Neural cell (in vitro differentiated cells): ENCODE data around the gene UBASH3B. TPM values are rescaled to one million over a fixed set of nuclear protein-coding genes. Genes with fewer than 3 reads are reported as not detected.

Source experiments
- H2AFZ ChIP-seq: fragments of 200-600, 300-800 bp; sonication (generic), shearing (Covaris generic); 2 replicates; pipeline ENCODE4 v1.6.0; 2014; ENCODE audit warnings: low read depth, mild to moderate bottlenecking, antibody characterized with exemption, low read length, moderate library complexity
- H3F3A ChIP-seq: fragments of 200-600 bp; shearing (Covaris generic); 2 replicates; pipeline ENCODE4 v1.6.1; 2016; ENCODE audit warnings: mild to moderate bottlenecking, moderate library complexity, mixed read lengths, antibody characterized with exemption, low read length; ENCODE audit not compliant: insufficient read depth, poor library complexity, severe bottlenecking
- H3K27ac ChIP-seq: fragments of 200-600, 300-800 bp; sonication (generic), shearing (Covaris generic); 2 replicates; pipeline ENCODE4 v1.5.1; 2014; ENCODE audit warnings: mild to moderate bottlenecking, low read length, moderate library complexity
- H3K27me3 ChIP-seq: fragments of 300-800, 200-600 bp; sonication (generic), shearing (Covaris generic); 2 replicates; pipeline ENCODE4 v1.6.0; 2014; ENCODE audit warnings: mild to moderate bottlenecking, low read depth, low read length, moderate library complexity; ENCODE audit not compliant: insufficient read depth
- H3K36me3 ChIP-seq: fragments of 300-800, 200-600 bp; sonication (generic), shearing (Covaris generic); 2 replicates; pipeline ENCODE4 v1.5.1; 2014; ENCODE audit warnings: mild to moderate bottlenecking, antibody characterized with exemption, low read length, moderate library complexity; ENCODE audit not compliant: insufficient read depth
- H3K4me2 ChIP-seq: fragments of 300-800, 200-600 bp; sonication (generic), shearing (Covaris generic); 2 replicates; pipeline ENCODE4 v1.6.0; 2014; ENCODE audit warnings: mild to moderate bottlenecking, low read length
- H3K4me3 ChIP-seq: fragments of 300-800, 200-600 bp; sonication (generic), shearing (Covaris generic); 2 replicates; pipeline ENCODE4 v1.5.1; 2014; ENCODE audit warnings: mild to moderate bottlenecking, low read length, moderate library complexity
- H3K79me2 ChIP-seq: fragments of 200-600 bp; shearing (Covaris generic); replicated peaks from 2 replicates; pipeline ENCODE4 v1.6.0; 2014; ENCODE audit warnings: mild to moderate bottlenecking, low read length, moderate library complexity; ENCODE audit not compliant: insufficient read depth
- H3K9ac ChIP-seq: fragments of 300-800, 200-600 bp; sonication (generic), shearing (Covaris generic); 2 replicates; pipeline ENCODE4 v1.6.1; 2016; ENCODE audit warnings: mild to moderate bottlenecking, low read length, mixed read lengths
- H3K9me2 ChIP-seq: fragments of 200-600 bp; shearing (Covaris generic); 2 replicates; pipeline ENCODE4 v1.6.1; 2016; ENCODE audit warnings: mild to moderate bottlenecking, low read length, mixed read lengths; ENCODE audit not compliant: insufficient read depth
- H3K9me3 ChIP-seq: fragments of 200-600, 300-800 bp; sonication (generic), shearing (Covaris generic); 2 replicates; pipeline ENCODE4 v1.6.1; 2016; ENCODE audit warnings: mild to moderate bottlenecking, mixed run types, low read length, moderate library complexity, mixed read lengths
- H4K20me1 ChIP-seq: fragments of 200-600 bp; shearing (Covaris generic); 2 replicates; pipeline ENCODE4 v1.6.1; 2016; ENCODE audit warnings: mild to moderate bottlenecking, mixed run types; ENCODE audit not compliant: insufficient read depth
- CTCF ChIP-seq: fragments of 450-650 bp; IDR thresholded peaks from 2 replicates; pipeline ENCODE4 v1.5.1; 2014; ENCODE audit warnings: antibody characterized with exemption, mild to moderate bottlenecking, moderate library complexity; ENCODE audit not compliant: poor library complexity, severe bottlenecking
- EP300 ChIP-seq: fragments of 450-650 bp; conservative IDR thresholded peaks from 2 replicates; pipeline ENCODE4 v1.6.1; 2014; ENCODE audit warnings: antibody characterized with exemption, mild to moderate bottlenecking, moderate library complexity; ENCODE audit not compliant: poor library complexity, severe bottlenecking
- EZH2 ChIP-seq: fragments of 200-600, 300-800 bp; shearing (Covaris generic), sonication (generic); IDR thresholded peaks from 2 replicates; pipeline ENCODE4 v1.6.1; 2014; ENCODE audit warnings: antibody characterized with exemption, low read length, borderline replicate concordance, mild to moderate bottlenecking; ENCODE audit not compliant: insufficient read depth, poor library complexity, severe bottlenecking
- MXI1 ChIP-seq: fragments of 450-650 bp; conservative IDR thresholded peaks from 2 replicates; pipeline ENCODE4 v1.6.1; 2014; ENCODE audit warnings: antibody characterized with exemption, mild to moderate bottlenecking; ENCODE audit not compliant: poor library complexity, severe bottlenecking
- POLR2AphosphoS5 ChIP-seq: IDR thresholded peaks from 2 replicates; pipeline ENCODE4 v1.6.1; 2012
- RAD21 ChIP-seq: fragments of 450-650 bp; conservative IDR thresholded peaks from 2 replicates; pipeline ENCODE4 v1.6.1; 2014; ENCODE audit warnings: antibody characterized with exemption, mild to moderate bottlenecking, moderate library complexity
- SMC3 ChIP-seq: fragments of 450-650 bp; conservative IDR thresholded peaks from 2 replicates; pipeline ENCODE4 v1.6.1; 2014; ENCODE audit warnings: antibody characterized with exemption, mild to moderate bottlenecking, moderate library complexity; ENCODE audit not compliant: poor library complexity
- TAF1 ChIP-seq: IDR thresholded peaks from 2 replicates; pipeline ENCODE4 v1.6.1; 2012; ENCODE audit warnings: low read depth
- polyA plus RNA-seq: library from polyadenylated mRNA; depleted of rRNA; stranded (reverse); fragments of >200 nt; gene quantifications from 2 replicates; pipeline ENCODE4 v1.2.3, GENCODE V29; 2014
- TF ChIP-seq, protein P1 (sequence below): IDR thresholded peaks from 2 replicates; pipeline ENCODE4 v1.6.1; 2012; ENCODE audit warnings: borderline replicate concordance

UBASH3B gene
- polyA plus RNA-seq, 1 donor from 2014 or later = 4.2 TPM

- H3K9me3 ChIP-seq = no peaks in the 10 kb centered on the region
- no peak overlapping the region for H3K4me2 ChIP-seq
- no peaks in the 10 kb centered on the region for H3F3A ChIP-seq
- no peak overlapping the region for H3K4me3 ChIP-seq
- H3K79me2 ChIP-seq = no peaks in the 10 kb centered on the region
- H3K27ac ChIP-seq = no peak overlapping the region
- H3K27me3 ChIP-seq = no peaks in the 10 kb centered on the region
- no peaks in the 10 kb centered on the region for H4K20me1 ChIP-seq
- no peak overlapping the region for H3K9ac ChIP-seq
- H2AFZ ChIP-seq = no peak overlapping the region
- TF ChIP-seq TAF1 (no peak), MXI1 (no peak), EZH2 (no peak), CTCF (no peak), SMC3 (no peak), POLR2AphosphoS5 (no peak), EP300 (no peak), RAD21 (no peak)
- TF ChIP-seq, protein P1, sequence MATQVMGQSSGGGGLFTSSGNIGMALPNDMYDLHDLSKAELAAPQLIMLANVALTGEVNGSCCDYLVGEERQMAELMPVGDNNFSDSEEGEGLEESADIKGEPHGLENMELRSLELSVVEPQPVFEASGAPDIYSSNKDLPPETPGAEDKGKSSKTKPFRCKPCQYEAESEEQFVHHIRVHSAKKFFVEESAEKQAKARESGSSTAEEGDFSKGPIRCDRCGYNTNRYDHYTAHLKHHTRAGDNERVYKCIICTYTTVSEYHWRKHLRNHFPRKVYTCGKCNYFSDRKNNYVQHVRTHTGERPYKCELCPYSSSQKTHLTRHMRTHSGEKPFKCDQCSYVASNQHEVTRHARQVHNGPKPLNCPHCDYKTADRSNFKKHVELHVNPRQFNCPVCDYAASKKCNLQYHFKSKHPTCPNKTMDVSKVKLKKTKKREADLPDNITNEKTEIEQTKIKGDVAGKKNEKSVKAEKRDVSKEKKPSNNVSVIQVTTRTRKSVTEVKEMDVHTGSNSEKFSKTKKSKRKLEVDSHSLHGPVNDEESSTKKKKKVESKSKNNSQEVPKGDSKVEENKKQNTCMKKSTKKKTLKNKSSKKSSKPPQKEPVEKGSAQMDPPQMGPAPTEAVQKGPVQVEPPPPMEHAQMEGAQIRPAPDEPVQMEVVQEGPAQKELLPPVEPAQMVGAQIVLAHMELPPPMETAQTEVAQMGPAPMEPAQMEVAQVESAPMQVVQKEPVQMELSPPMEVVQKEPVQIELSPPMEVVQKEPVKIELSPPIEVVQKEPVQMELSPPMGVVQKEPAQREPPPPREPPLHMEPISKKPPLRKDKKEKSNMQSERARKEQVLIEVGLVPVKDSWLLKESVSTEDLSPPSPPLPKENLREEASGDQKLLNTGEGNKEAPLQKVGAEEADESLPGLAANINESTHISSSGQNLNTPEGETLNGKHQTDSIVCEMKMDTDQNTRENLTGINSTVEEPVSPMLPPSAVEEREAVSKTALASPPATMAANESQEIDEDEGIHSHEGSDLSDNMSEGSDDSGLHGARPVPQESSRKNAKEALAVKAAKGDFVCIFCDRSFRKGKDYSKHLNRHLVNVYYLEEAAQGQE = no peak
- no peaks in the 10 kb centered on the region for H3K9me2 ChIP-seq
- no peaks in the 10 kb centered on the region for H3K36me3 ChIP-seq
Measured at GRCh38 chr11:122723106-122723505, 67.6 kb downstream of the UBASH3B start.

DNA sequence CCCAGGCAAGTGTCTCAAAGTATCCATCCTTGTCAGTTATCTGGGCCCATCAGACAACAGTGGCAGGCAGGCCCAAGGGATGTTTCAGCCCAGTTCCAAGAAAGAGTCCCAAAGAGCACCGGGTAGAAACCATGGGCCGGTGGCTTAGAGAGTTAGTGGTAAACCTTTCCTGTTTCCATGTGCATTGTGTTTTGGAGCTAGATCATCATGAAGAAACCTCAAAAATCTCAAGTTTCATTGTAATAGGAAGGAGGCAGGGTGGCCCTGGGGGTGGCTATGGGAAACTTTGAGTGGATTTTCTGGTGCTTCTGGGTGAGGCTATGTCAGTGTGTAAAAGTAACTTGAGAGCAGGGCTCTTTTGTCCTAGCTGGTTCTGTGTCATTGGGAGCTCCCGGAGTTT lies 68.1 kb downstream of the UBASH3B start:
- Histone ChIP-seq H3F3A (no peaks in the 10 kb centered on the region), H3K9me3 (no peaks in the 10 kb centered on the region), H3K4me2 (no peak overlapping the region), H2AFZ (no peak overlapping the region), H3K36me3 (no peaks in the 10 kb centered on the region), H3K27me3 (no peaks in the 10 kb centered on the region), H3K9ac (no peak overlapping the region), H3K27ac (no peak overlapping the region), H3K79me2 (no peaks in the 10 kb centered on the region), H4K20me1 (no peaks in the 10 kb centered on the region), H3K9me2 (no peaks in the 10 kb centered on the region), H3K4me3 (no peak overlapping the region)
- TF ChIP-seq SMC3 (no peak), EP300 (no peak), CTCF (no peak), POLR2AphosphoS5 (no peak), RAD21 (no peak), EZH2 (no peak), TAF1 (no peak), MXI1 (no peak)
- TF ChIP-seq, protein P1 = no peak
